RPMI7951 (cell line): ENCODE results near the gene KNG1. TPM values are rescaled to one million over a fixed set of nuclear protein-coding genes. Genes with fewer than 3 reads are reported as not detected.
A peak's percentile ranks its signal among the peaks of the same experiment; 100 is the strongest.

Source experiments
- DNase-seq: peaks from one replicate; pipeline ENCODE4 v3.0.0-alpha.2; 2012; ENCODE audit warnings: low read depth
- total RNA-seq: library from RNA; depleted of rRNA; stranded (reverse); fragments of >200 nt; shearing (Covaris generic); gene quantifications from 2 replicates; pipeline ENCODE4 v1.2.3, GENCODE V29; 2014; rRNA removed

Gene KNG1
- total RNA-seq, 1 experiment from 2014 or later = not detected

GRCh38 chr3:186772701-186773417 lies 55.7 kb downstream of the KNG1 start:
- DNase-seq = peak; percentile 86

- no peak for DNase-seq
These were observed 58.8 kb downstream of the KNG1 start for GRCh38 chr3:186775999-186776398.

- DNase-seq = no peak
These were observed 62.0 kb downstream of the KNG1 start for GRCh38 chr3:186779204-186779603.

DNA sequence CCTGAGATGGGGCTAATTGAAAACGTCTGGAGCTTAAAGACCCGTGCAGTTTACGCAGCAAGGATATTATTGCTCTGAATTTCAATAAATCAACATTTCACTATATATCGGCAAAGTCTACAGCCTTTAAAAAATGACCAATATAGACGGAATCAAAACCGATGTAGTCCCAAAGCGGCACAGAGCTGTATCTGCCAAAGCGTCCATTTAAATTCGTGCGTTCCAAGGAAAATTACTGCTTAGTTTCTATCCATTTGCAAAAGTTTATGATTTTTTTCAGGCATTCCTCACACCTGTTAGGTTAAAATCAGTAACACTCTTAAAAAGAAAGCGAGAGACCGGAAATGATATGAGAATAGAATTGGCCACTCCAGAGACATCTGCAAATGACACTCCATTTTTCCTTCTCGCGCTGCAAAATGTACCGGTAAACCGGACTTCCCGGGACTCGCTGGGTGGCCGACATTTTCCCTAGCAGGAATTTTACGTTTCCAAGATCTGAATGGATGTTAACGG lies 65.4 kb downstream of the KNG1 start:
- DNase-seq = no peak

GRCh38 chr3:186783058-186783730 lies 66.0 kb downstream of the KNG1 start, which contains the start of gene EIF4A2:
EIF4A2 (plus strand) TSS chr3:186783577; CDS start chr3:186783611, 34 bp downstream.
- DNase-seq = peak; percentile 89

DNA sequence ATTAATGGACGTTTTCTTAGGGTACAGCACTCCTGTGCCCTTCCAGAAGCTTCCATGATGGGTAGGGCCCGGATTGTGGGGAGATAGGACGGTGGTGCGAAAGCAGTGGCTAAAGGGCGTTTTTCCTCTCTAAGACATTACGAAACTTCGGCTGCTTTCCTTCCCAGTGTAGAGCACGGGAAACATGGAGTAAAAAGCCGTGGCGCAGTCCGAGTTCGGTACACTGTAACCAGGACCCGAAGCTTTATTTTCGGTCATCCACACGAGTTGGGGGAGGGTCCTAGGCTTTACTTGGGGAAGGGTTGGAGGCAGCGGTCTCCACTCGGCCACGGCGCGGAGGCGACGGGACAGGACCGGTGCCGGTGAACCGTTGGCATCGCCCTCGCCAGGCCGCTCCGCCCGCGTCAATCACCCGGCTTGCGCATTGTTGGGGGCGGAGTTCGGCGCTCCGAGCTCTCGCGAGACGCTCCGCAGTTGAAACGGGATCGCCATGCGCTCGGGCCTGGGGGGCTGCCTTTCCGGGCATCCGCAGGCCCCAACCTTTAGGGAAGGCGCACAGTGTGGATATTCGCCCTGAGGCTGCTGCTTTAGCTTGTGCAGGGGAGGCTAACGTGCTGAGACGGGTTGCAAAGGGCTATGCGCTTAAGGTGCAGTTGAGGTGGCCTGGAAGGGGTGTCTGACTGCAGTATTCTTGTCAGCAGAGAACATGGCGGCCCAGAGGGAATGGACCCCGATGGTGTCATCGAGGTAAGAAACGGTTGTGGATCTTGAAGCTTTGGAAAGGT lies 66.8 kb downstream of the KNG1 start:
- DNase-seq = peak; percentile 77

DNA sequence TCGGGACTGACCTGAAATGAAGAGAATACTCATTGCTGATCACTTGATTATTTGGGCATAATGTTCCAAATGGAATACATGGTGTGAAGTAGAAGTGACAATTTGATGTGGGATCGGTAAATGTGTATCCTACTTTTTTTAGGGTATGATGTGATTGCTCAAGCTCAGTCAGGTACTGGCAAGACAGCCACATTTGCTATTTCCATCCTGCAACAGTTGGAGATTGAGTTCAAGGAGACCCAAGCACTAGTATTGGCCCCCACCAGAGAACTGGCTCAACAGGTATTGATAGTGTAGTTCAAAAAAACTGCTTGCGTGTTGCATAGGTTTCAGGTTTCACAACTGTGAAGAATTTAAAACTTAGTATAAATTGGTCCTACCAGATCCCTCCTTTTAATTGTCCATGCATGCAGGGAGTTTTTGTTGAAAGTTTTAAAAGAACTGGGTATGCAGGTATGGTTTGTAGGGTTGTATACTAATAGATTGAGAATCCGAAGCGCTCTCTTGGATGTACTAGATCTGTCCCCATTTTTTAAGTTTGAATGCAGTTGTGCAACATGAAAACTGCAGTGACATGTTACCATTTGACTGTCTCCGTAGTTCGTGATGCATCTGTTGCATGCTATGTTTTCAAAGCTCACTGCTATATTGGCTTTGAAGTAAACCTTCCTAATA lies 67.8 kb downstream of the KNG1 start:
- DNase-seq = no peak

DNA sequence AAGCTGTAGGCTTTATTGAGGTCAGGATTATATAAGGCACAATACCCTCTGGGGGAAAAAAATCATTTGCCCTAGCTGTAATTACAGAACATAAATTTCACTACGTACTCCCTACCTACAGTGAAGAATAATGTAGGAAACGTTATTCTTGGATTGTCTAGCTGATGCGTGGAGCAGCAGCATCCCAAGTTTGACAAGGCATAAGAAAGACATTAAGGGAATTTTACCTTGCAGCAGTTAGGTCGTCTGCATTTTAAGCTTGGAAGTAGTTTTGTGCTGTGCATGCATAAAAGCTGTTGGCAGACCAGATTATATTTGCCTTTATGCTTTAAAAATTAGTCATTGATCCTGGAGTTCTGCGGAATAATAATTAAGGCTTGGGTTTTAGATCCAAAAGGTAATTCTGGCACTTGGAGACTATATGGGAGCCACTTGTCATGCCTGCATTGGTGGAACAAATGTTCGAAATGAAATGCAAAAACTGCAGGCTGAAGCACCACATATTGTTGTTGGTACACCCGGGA lies 68.4 kb downstream of the KNG1 start:
- no peak for DNase-seq

DNA sequence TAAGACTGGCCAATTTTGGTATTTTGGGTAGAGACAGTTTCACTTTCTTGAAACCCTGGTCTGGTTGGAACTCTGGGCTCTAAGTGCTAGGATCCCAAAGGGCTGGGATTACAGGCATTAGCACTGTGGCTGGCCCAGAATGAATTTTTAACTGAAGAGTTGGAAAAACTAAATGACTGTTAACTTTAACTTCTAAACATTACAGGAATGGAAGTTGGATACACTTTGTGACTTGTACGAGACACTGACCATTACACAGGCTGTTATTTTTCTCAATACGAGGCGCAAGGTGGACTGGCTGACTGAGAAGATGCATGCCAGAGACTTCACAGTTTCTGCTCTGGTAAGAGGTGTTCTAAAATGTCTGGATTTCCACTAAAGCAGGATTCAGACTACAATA lies 69.8 kb downstream of the KNG1 start:
- DNase-seq = no peak

DNA sequence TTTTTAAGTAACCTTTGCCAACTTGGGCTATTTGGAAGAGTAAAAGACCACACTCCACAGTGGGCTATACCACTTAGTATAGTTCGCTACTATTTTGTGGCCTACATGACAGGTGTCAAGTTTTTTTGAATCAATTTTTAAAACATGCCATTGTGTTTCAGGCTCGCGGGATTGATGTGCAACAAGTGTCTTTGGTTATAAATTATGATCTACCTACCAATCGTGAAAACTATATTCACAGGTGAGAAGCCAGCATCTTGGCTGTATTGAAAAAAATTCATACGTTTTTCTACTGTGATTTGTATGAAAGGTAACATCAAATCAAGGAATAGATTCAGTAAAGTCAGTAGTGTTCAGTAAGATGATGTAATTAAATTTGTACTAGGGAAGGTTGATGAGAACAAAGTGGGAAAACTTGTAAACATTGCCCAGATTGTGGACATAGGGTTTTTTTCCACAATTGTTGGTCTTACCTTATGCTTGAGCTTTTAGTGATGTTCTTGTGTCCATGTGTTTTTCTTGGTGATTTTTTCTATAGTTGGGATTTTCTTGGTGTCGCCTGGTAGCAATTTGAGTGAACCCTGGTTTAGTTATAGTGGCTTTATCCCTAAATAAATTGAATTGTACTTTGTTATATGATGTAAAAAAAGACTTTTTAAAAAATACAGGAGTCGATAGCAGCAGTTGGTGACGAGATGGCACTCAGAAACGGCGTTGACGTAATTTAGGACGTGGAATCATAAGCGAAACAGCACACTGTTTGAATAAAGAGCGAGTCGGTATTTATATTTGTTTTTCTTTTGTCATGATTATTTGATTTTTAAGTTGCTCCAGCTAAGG lies 70.7 kb downstream of the KNG1 start:
- no peak for DNase-seq

DNA sequence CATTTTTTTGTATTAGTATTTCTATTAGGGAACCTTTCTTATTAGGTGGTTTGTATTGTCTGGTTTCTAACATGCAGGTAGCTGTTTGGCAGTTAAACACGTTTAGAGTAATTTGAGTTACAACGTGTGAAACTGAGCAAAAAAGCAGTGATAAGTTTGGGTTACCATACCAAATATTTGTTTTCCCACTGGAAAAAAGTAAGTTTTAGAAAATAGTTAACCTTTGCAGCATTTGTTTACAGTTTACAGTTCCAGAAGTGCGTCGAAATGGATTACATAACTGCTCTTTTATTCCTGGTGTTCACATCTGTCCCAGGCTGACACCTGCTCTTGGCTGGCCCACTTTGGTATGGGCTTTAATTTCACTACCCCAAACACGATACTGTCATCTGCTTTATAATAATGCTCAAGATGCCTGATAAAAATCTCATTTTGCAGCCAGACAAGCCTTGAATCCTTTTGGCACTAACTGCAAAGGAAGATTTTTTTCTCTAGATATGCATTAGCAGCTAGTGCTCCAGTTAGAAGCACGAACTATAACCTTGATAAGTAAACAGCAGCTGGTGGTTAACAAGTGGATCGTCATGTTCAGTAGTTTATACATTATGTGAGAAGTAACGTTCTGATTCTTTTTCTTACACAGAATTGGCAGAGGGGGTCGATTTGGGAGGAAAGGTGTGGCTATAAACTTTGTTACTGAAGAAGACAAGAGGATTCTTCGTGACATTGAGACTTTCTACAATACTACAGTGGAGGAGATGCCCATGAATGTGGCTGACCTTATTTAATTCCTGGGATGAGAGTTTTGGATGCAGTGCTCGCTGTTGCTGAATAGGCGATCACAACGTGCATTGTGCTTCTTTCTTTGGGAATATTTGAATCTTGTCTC lies 71.6 kb downstream of the KNG1 start:
- no peak for DNase-seq

- no peak for DNase-seq
These were observed 72.5 kb downstream of the KNG1 start for GRCh38 chr3:186789554-186790260.

- DNase-seq = peak; percentile 57
These were observed 73.3 kb downstream of the KNG1 start for GRCh38 chr3:186790261-186790981.

Other genes starting within 250 kb of the KNG1 start
- gene CRYGS, start 173.0 kb upstream of the KNG1 start, total RNA-seq = 0.49 and 1.1 TPM in 2 replicates
- 18.1 and 22.6 TPM in 2 replicates for gene TBCCD1, start 150.0 kb upstream of the KNG1 start, total RNA-seq
- 80.0 and 94.7 TPM in 2 replicates for gene DNAJB11, start 146.6 kb upstream of the KNG1 start, total RNA-seq
- not detected in 2 replicates for gene AHSG, start 104.3 kb upstream of the KNG1 start, total RNA-seq
- gene FETUB, start 77.0 kb upstream of the KNG1 start, total RNA-seq = not detected in 2 replicates
- not detected in 2 replicates for gene HRG, start 51.3 kb upstream of the KNG1 start, total RNA-seq
- gene EIF4A2, start 66.2 kb downstream of the KNG1 start, total RNA-seq = 465 and 511 TPM in 2 replicates
- 142 and 161 TPM in 2 replicates for gene RFC4, start 89.1 kb downstream of the KNG1 start, total RNA-seq
- not detected in 2 replicates for gene ADIPOQ, start 125.4 kb downstream of the KNG1 start, total RNA-seq
- 2.0 and 4.2 TPM in 2 replicates for gene ST6GAL1, start 213.2 kb downstream of the KNG1 start, total RNA-seq